Coronary artery (tissue), 2 donors: Measurements from ENCODE around the gene PRR36.
A peak's percentile ranks its signal among the peaks of the same experiment; 100 is the strongest.

Source experiments
- DNase-seq: peaks from one replicate; pipeline ENCODE4 v3.0.0-alpha.2; 2017; ENCODE audit warnings: low spot score
- H3K27ac ChIP-seq, 2 donors: fragments of 200-600 bp; sonication (generic); one replicate each; pipeline ENCODE4 v1.5.1; 2016 to 2019
- H3K4me3 ChIP-seq: fragments of 200-600 bp; sonication (generic); 2 replicates; pipeline ENCODE4 v1.5.1; 2016; ENCODE audit warnings: mild to moderate bottlenecking, moderate library complexity
- TF ChIP-seq, protein P1 (sequence below): fragments of 200-600 bp; sonication (generic); IDR thresholded peaks from one replicate; pipeline ENCODE4 v1.5.1; 2019; ENCODE audit warnings: antibody characterized with exemption

Gene PRR36

DNA sequence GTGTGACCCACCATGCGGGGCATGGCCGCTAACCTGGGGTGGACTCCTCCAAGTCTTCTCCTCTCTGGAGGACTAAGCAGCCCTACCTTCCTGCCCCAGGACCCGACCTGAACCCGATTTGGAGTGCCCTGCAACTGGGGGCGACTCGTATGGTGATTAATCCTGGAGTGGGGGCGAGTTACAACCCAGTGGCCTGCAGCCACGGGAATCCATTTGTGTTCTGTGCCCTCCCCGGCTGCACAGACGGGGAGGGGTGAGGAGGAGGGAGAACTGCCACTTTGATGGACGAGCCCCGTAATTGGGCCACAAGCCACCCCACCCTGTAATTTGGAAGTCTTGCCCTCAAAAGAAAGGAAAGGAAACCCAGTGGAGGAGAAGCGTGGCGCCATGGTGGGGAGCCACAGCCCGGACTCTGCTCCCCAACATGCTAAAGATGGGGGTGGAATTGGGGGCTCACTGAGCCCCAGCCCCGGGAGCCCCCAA lies 18.0 kb downstream of the PRR36 start:
- DNase-seq = no peak
- Histone ChIP-seq H3K27ac (no peak overlapping the region), H3K4me3 (no peak overlapping the region)
- TF ChIP-seq, protein P1, sequence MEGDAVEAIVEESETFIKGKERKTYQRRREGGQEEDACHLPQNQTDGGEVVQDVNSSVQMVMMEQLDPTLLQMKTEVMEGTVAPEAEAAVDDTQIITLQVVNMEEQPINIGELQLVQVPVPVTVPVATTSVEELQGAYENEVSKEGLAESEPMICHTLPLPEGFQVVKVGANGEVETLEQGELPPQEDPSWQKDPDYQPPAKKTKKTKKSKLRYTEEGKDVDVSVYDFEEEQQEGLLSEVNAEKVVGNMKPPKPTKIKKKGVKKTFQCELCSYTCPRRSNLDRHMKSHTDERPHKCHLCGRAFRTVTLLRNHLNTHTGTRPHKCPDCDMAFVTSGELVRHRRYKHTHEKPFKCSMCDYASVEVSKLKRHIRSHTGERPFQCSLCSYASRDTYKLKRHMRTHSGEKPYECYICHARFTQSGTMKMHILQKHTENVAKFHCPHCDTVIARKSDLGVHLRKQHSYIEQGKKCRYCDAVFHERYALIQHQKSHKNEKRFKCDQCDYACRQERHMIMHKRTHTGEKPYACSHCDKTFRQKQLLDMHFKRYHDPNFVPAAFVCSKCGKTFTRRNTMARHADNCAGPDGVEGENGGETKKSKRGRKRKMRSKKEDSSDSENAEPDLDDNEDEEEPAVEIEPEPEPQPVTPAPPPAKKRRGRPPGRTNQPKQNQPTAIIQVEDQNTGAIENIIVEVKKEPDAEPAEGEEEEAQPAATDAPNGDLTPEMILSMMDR = no peak

DNA sequence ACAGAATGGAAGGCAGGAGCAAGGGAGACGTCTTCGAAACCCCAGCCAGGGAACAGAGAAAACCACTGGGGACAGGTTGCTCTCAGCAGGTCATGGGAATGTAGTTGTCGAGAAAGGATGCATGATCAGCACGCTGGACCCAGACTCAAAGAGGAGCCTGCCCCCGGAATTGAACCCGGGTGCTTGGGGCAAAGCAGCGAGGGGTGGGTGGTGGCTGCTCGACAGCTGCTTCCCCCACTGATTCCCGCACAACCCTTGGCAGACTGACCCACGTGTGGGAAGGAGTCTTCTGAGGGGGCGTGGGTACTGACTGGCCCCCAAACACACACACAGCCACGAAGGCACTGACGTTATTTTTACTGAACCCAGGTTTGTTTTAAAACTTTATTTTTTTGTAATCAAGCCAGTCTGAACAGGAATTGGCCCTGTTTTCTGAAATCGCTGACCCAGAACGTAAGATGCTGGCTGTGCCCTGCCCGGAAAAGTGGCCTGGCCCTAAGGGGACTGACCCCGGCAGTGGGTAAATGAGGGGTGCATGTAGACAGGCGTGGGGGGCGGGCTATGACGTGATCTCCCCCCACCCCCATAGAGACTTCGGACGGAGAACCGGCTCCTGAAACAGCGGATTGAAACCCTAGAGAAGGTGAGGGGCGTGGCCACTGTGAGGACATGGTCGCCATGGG lies 18.6 kb downstream of the PRR36 start:
- DNase-seq = no peak
- no peak overlapping the region for H3K4me3 ChIP-seq
- no peak overlapping the region for H3K27ac ChIP-seq
- TF ChIP-seq, protein P1 = no peak

DNA sequence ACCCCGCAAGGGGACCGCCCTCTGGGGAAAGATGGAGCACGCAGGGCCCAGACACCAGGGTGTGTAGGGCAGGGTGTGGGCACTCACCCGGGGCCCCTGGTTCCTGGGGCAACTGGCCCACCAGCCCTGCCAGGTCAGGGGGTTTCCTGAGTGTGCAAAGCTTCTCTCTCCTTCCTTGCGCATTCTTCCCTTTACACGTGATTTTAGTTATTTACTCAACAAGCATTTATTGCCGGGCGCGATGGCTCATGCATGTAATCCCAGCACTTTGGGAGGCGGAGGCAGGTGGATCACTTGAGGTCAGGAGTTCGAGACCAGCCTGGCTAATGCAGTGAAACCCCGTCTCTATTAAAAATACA lies 20.4 kb downstream of the PRR36 start:
- Histone ChIP-seq H3K27ac (no peak overlapping the region), H3K4me3 (no peak overlapping the region)
- TF ChIP-seq, protein P1 = no peak
- no peak for DNase-seq

DNA sequence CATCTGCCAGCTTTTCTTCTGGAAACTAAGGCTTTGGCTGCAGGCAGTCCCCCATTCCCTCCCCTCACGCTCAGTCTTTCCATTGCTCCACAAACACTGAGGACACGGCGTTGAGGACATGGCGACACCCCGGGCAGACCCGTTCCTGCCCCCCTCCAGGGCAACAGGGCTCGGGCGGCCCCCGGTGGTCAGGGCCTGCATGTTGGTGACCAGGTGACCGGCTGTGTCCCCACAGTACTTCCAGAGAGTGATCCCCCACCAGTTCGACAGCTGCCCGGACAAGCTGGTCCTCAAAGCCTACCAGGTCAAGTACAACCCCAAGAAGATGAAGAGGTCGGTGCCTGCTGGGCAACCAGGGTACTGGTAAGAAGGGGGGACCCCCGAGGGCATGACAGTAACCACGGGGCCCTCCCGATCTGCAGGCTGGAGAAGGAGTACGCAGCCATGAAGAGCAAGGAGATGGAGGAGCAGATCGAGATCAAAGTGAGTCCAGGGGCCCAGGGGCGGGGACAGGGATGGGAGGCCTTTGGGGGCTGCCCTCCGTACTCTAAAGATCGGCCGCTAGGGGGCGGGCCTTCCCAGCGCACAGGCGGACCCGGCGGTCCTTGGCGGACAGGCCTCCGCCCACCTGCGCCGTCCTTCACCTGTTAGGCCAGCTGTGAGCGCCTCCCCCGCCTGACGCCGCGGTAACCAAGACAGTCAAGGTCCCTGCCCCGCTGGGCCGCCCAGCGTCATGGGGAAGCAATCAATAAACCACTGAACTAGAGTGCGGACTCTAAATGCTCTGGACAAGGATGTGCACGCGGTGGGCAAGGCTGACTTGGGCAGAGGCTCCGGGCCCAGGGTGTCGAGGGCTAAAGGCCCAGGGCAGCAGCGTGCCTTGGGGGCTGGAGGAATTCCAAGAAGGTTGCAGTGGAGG lies 21.1 kb downstream of the PRR36 start:
- TF ChIP-seq, protein P1 = peak; percentile 86
- DNase-seq = no peak
- Histone ChIP-seq H3K4me3 (no peak overlapping the region), H3K27ac (no peak overlapping the region)

DNA sequence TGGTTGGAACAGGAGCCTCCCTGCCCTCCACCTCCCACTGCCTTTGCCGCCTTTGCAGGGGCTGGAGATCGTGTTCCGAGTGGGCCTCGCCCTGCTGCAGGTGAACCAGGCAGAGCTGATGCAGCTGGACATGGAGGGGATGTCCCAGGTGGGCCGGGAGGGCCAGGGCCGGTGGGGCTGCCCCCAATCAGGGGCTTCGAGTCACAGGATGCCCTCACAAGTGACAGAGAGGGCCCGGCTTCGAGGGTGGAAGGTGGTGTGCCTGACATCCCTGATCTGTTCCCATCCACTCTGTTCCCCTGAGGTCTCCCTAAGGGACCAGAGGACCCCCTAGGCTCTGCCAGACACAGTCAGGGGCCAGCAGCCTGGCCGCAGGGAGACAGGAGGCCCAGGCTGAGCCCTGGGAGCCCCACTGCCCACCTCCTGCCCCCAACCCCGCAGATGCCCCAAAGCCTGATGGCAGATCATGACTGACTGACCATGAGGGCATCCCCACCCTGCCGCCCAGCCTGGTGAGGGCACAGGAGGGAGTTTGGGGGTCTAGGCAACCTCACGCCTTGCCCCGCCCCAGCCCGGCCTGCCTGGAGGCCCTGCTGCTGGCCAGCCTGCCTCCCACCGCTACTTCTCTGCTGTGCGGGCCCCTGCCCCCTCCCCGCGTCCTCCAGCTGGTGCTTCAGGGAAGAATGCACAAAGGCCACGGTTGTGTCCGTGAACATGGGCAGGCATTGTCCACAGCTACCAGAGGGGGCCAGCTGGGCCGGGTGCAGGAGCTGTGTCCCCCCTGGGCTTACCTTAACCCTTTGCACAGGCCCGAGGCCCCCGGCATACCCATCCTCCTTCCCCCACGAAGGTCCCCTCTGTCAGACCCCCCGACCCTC lies 22.3 kb downstream of the PRR36 start:
- TF ChIP-seq, protein P1 = no peak
- DNase-seq = no peak

DNA sequence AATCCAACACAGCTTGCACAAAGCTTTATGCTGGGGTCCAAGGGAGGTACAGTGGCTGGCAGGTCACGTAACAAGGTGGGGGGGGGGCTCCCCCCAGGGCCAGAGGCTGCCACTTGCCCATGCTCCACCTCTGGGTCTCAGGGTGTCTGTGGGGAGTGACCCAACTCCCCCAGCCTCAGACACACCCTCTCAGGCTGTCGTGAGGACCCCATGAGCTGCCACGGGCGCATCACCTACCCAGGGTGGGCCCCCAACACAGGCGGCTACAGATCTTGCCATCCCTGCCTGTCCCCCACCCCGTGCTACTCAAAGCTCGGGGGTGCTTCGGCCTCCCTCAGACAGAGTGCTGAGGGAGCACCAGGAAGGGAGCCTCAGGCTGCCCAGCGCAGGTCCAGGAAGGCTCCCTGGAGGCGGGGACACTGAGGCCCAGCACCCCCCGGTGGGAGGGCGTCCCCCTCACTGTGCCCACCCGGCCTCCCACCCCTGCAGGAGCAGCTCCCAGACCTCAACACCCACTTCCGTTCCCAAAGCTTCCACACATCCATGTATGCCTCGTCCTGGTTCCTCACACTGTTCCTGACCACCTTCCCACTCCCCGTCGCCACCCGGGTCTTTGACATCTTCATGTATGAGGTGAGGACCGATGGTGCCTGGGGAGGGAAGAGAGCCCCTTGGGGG lies 23.1 kb downstream of the PRR36 start:
- H3K4me3 ChIP-seq = no peak overlapping the region
- no peak for DNase-seq
- H3K27ac ChIP-seq = no peak overlapping the region
- TF ChIP-seq, protein P1 = no peak

More for the DNA sequence above, 22.3 kb downstream of the PRR36 start:
- no peak overlapping the region for H3K27ac ChIP-seq
- no peak overlapping the region for H3K4me3 ChIP-seq
